HepG2 (cell line): ENCODE data around the gene WNT1. TPM values are rescaled to one million over a fixed set of nuclear protein-coding genes. Genes with fewer than 3 reads are reported as not detected.

Experiments used
- AHR ChIP-seq: IDR thresholded peaks from 2 replicates; pipeline ENCODE4 v1.6.1; 2018; ENCODE audit warnings: missing genetic modification reagents, missing compliant biosample characterization
- BCL6 ChIP-seq: IDR thresholded peaks from 2 replicates; pipeline ENCODE4 v1.6.1; 2016; ENCODE audit warnings: missing genetic modification reagents, missing compliant biosample characterization
- CHD2 ChIP-seq: IDR thresholded peaks from 2 replicates; pipeline ENCODE4 v1.6.1; 2011; ENCODE audit warnings: low read depth, low read length, improper control_type of control experiment
- EHMT2 ChIP-seq: fragments of 200-600 bp; sonication (generic); IDR thresholded peaks from 2 replicates; pipeline ENCODE4 v1.7.0; 2017; ENCODE audit warnings: antibody characterized with exemption, low read depth, low read length, borderline replicate concordance
- FIP1L1 ChIP-seq: fragments of 200-400 bp; formaldehyde crosslinking; IDR thresholded peaks from 2 replicates; pipeline ENCODE4 v1.6.1; 2018; ENCODE audit warnings: low read depth, mild to moderate bottlenecking, low read length, moderate library complexity, borderline replicate concordance; ENCODE audit not compliant: insufficient read depth
- FOXC1 ChIP-seq: sonication (generic); formaldehyde crosslinking; IDR thresholded peaks from 2 replicates; pipeline ENCODE4 v1.8.0; 2022; ENCODE audit warnings: mild to moderate bottlenecking, missing genetic modification reagents, borderline replicate concordance
- HCFC1 ChIP-seq: fragments of 150-350 bp; IDR thresholded peaks from 2 replicates; pipeline ENCODE4 v1.6.1; 2014; ENCODE audit warnings: low read depth, low read length
- HMG20B ChIP-seq: conservative IDR thresholded peaks from 2 replicates; pipeline ENCODE4 v1.6.1; 2016; ENCODE audit warnings: missing genetic modification reagents, missing compliant biosample characterization
- IRF2 ChIP-seq: IDR thresholded peaks from 2 replicates; pipeline ENCODE4 v1.6.1; 2018; ENCODE audit warnings: missing genetic modification reagents, missing compliant biosample characterization
- KAT2B ChIP-seq: fragments of 150-350 bp; IDR thresholded peaks from 2 replicates; pipeline ENCODE4 v1.6.1; 2014; ENCODE audit warnings: low read depth, low read length, borderline replicate concordance
- KLF11 ChIP-seq: IDR thresholded peaks from 2 replicates; pipeline ENCODE4 v1.6.1; 2016; ENCODE audit warnings: missing compliant biosample characterization
- MAFK ChIP-seq, 2 experiments: IDR thresholded peaks in 1 of 2; conservative IDR thresholded peaks in 1 of 2; 2 replicates each; pipeline ENCODE4 v1.6.1; 2011; ENCODE audit warnings: improper control_type of control experiment in 2 of 2, low read length in 2 of 2
- MIXL1 ChIP-seq: IDR thresholded peaks from 2 replicates; pipeline ENCODE4 v1.6.1; 2016
- NFYB ChIP-seq: sonication (generic); formaldehyde crosslinking; IDR thresholded peaks from 2 replicates; pipeline ENCODE4 v1.4.0; 2020; ENCODE audit warnings: missing genetic modification reagents
- REXO4 ChIP-seq: sonication (generic); formaldehyde crosslinking; IDR thresholded peaks from 2 replicates; pipeline ENCODE4 v1.8.0; 2022; ENCODE audit warnings: missing genetic modification reagents, mild to moderate bottlenecking, borderline replicate concordance
- RFX5 ChIP-seq: IDR thresholded peaks from 2 replicates; pipeline ENCODE4 v1.6.1; 2011; ENCODE audit warnings: low read depth, low read length, improper control_type of control experiment
- SCMH1 ChIP-seq: sonication (generic); formaldehyde crosslinking; IDR thresholded peaks from 2 replicates; pipeline ENCODE4 v1.9.0; 2021; ENCODE audit warnings: missing genetic modification reagents, mild to moderate bottlenecking, borderline replicate concordance
- THAP11 ChIP-seq: IDR thresholded peaks from 2 replicates; pipeline ENCODE4 v1.6.1; 2016; ENCODE audit warnings: missing biosample characterization, missing genetic modification reagents
- TRIM24 ChIP-seq: sonication (generic); formaldehyde crosslinking; IDR thresholded peaks from 2 replicates; pipeline ENCODE4 v1.8.0; 2022; ENCODE audit warnings: mild to moderate bottlenecking, missing genetic modification reagents
- ZBTB21 ChIP-seq: sonication (generic); formaldehyde crosslinking; IDR thresholded peaks from 2 replicates; pipeline ENCODE4 v1.4.0; 2020; ENCODE audit warnings: missing genetic modification reagents
- ZFY ChIP-seq: sonication (generic); formaldehyde crosslinking; IDR thresholded peaks from 2 replicates; pipeline ENCODE4 v1.4.0; 2020; ENCODE audit warnings: missing genetic modification reagents
- ZNF569 ChIP-seq: sonication (generic); formaldehyde crosslinking; IDR thresholded peaks from 2 replicates; pipeline ENCODE4 v1.5.0; 2020; ENCODE audit warnings: mild to moderate bottlenecking, missing genetic modification reagents, moderate library complexity, borderline replicate concordance
- polyA plus RNA-seq, 8 experiments: library from polyadenylated mRNA; depleted of rRNA in 3 of 8; stranded (reverse) in 7 of 8; unstranded in 1 of 8; fragments of >200 nt; fragmentation: Illumina TruSeq in 4 of 8; extraction: Trizol in 4 of 8; gene quantifications; 2 replicates each; pipeline versions ENCODE4 v1.2.1 to v1.2.3, GENCODE V29; 2011 to 2016; ENCODE audit warnings: low read depth in 4 of 8, missing spikeins in 1 of 8, mixed read lengths in 1 of 8; ENCODE audit not compliant: insufficient read depth in 1 of 8
- total RNA-seq, 5 experiments: library from RNA; depleted of rRNA; stranded (reverse); fragments of >200 nt; fragmentation: Illumina TruSeq; extraction: Trizol; gene quantifications; 2 replicates each; pipeline ENCODE4 v1.2.3, GENCODE V29; 2016; ENCODE audit warnings: low read depth in 1 of 5
- TF ChIP-seq, protein P1 (sequence below): sonication (generic); formaldehyde crosslinking; IDR thresholded peaks from 2 replicates; pipeline ENCODE4 v1.4.0; 2020; ENCODE audit warnings: missing genetic modification reagents
- TF ChIP-seq, protein P2 (sequence below): sonication (generic); formaldehyde crosslinking; IDR thresholded peaks from 2 replicates; pipeline ENCODE4 v1.4.0; 2020; ENCODE audit warnings: mild to moderate bottlenecking, missing genetic modification reagents, borderline replicate concordance
- TF ChIP-seq, protein P3 (sequence below): sonication (generic); formaldehyde crosslinking; IDR thresholded peaks from 2 replicates; pipeline ENCODE4 v1.4.0; 2020; ENCODE audit warnings: low read depth, missing genetic modification reagents

Gene WNT1
- total and polyA plus RNA-seq, 2 of the 13 experiments (the other 11 are each of a cell fraction or from before 2014, with no cell fraction given): not detected

DNA sequence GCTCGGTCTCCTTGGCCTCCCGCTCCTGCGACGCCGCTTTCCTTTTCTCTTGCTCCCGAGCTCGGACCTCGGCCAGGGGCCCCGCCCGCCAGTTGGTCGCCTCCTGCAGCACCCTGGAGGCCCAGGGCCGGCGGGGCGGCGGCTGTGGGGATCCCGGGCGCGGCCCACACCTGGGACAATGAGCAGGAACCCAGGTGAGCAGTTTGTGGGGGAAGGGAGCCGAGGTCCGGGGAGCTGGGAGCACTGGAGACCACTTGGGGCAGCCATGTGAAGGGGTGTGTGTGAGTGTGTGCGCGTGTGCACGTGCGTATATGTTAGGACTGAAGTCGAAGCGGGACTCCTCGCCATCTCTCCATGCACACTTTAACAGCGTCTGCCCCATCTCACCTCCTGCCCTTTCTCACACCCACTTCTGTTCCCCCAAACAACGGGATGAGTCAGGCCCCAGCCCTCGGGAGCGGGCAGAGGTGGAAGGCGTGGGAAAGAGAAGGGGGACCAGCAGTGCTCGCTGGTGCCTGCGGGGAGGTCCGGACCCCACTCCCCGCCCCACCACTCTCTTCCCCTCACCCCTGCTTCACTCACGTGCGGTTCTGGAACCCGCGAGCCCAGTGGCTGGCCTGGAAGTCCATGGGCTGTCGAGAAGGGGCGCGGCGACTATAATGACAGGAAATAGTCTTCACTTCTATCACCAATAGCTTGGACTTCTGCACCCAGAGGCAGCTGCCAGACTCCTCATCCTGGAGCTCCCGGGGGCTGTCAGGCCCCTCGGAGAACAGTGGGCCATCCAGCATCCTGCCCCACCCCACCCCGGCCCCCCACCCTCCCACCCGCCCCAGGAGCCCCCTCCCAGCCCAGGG, 20.6 kb downstream of the WNT1 start (continued):
- TF ChIP-seq, protein P1, sequence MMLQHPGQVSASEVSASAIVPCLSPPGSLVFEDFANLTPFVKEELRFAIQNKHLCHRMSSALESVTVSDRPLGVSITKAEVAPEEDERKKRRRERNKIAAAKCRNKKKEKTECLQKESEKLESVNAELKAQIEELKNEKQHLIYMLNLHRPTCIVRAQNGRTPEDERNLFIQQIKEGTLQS (CRISPR knock-in tag): 0 out of 2 replicates have a peak, but pooled peaks have one; percentile 4
- peak; percentile 84; the same call in 1 of the 2 replicates for TF ChIP-seq FOXC1 (CRISPR knock-in tag)
- no peak for TF ChIP-seq ZBTB21 (CRISPR knock-in tag)
- TF ChIP-seq, protein P2, sequence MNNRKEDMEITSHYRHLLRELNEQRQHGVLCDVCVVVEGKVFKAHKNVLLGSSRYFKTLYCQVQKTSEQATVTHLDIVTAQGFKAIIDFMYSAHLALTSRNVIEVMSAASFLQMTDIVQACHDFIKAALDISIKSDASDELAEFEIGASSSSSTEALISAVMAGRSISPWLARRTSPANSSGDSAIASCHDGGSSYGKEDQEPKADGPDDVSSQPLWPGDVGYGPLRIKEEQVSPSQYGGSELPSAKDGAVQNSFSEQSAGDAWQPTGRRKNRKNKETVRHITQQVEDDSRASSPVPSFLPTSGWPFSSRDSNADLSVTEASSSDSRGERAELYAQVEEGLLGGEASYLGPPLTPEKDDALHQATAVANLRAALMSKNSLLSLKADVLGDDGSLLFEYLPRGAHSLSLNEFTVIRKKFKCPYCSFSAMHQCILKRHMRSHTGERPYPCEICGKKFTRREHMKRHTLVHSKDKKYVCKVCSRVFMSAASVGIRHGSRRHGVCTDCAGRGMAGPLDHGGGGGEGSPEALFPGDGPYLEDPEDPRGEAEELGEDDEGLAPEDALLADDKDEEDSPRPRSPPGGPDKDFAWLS (CRISPR knock-in tag): no peak
- no peak for TF ChIP-seq NFYB (CRISPR knock-in tag)
- TF ChIP-seq HMG20B (CRISPR knock-in tag): no peak
- TF ChIP-seq TRIM24 (CRISPR knock-in tag): no peak
- no peak for TF ChIP-seq HCFC1
- TF ChIP-seq REXO4 (CRISPR knock-in tag): peak; percentile 33; the same call in 1 of the 2 replicates
- TF ChIP-seq EHMT2: no peak
- no peak for TF ChIP-seq SCMH1 (CRISPR knock-in tag)
- peak; percentile 76 for TF ChIP-seq ZFY (CRISPR knock-in tag)
- no peak for TF ChIP-seq CHD2
- TF ChIP-seq BCL6 (CRISPR knock-in tag): no peak
- no peak for TF ChIP-seq MAFK (conservative IDR thresholded peaks at IDR 0.05 in 1 of 2, IDR thresholded peaks at IDR 0.05 in 1 of 2; ENCODE audit: low read length in 2 of 2)
- no peak for TF ChIP-seq RFX5
- 0 out of 2 replicates have a peak, but pooled peaks have one; percentile 27 for TF ChIP-seq KLF11 (CRISPR knock-in tag)
- TF ChIP-seq FIP1L1: no peak
- TF ChIP-seq AHR (CRISPR knock-in tag): 0 out of 2 replicates have a peak, but pooled peaks have one; percentile 45
- 0 out of 2 replicates have a peak, but pooled peaks have one; percentile 21 for TF ChIP-seq THAP11 (CRISPR knock-in tag)
- TF ChIP-seq ZNF569: no peak
- TF ChIP-seq IRF2: 0 out of 2 replicates have a peak, but pooled peaks have one; percentile 33
- no peak for TF ChIP-seq KAT2B
- TF ChIP-seq, protein P3, sequence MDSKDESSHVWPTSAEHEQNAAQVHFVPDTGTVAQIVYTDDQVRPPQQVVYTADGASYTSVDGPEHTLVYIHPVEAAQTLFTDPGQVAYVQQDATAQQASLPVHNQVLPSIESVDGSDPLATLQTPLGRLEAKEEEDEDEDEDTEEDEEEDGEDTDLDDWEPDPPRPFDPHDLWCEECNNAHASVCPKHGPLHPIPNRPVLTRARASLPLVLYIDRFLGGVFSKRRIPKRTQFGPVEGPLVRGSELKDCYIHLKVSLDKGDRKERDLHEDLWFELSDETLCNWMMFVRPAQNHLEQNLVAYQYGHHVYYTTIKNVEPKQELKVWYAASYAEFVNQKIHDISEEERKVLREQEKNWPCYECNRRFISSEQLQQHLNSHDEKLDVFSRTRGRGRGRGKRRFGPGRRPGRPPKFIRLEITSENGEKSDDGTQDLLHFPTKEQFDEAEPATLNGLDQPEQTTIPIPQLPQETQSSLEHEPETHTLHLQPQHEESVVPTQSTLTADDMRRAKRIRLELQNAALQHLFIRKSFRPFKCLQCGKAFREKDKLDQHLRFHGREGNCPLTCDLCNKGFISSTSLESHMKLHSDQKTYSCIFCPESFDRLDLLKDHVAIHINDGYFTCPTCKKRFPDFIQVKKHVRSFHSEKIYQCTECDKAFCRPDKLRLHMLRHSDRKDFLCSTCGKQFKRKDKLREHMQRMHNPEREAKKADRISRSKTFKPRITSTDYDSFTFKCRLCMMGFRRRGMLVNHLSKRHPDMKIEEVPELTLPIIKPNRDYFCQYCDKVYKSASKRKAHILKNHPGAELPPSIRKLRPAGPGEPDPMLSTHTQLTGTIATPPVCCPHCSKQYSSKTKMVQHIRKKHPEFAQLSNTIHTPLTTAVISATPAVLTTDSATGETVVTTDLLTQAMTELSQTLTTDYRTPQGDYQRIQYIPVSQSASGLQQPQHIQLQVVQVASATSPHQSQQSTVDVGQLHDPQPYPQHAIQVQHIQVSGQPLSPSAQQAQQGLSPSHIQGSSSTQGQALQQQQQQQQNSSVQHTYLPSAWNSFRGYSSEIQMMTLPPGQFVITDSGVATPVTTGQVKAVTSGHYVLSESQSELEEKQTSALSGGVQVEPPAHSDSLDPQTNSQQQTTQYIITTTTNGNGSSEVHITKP (CRISPR knock-in tag): no peak
- TF ChIP-seq MIXL1 (CRISPR knock-in tag): no peak
